Osteoblast (primary cell): ENCODE results near the gene TSR2. TPM values are rescaled to one million over a fixed set of nuclear protein-coding genes. Genes with fewer than 3 reads are reported as not detected.

Source experiments
- DNase-seq: peaks from one replicate; pipeline ENCODE4 v3.0.0; 2011; ENCODE audit warnings: low spot score, mixed read lengths; ENCODE audit not compliant: insufficient read length; ENCODE audit errors: missing footprints
- H2AFZ ChIP-seq: 2 replicates; pipeline ENCODE4 v1.6.0; 2011; ENCODE audit warnings: mild to moderate bottlenecking, low read length
- H3K27ac ChIP-seq: 2 replicates; pipeline ENCODE4 v1.5.1; 2011; ENCODE audit warnings: mild to moderate bottlenecking, low read depth, low read length, moderate library complexity
- H3K27me3 ChIP-seq: 2 replicates; pipeline ENCODE4 v1.6.0; 2012; ENCODE audit warnings: mild to moderate bottlenecking, control low read depth, inconsistent platforms, low read length, moderate library complexity; ENCODE audit not compliant: insufficient read depth
- H3K36me3 ChIP-seq: 2 replicates; pipeline ENCODE4 v1.5.1; 2011; ENCODE audit warnings: mild to moderate bottlenecking, low read length, control low read depth, moderate library complexity; ENCODE audit not compliant: insufficient read depth
- H3K4me1 ChIP-seq: 2 replicates; pipeline ENCODE4 v1.5.1; 2011; ENCODE audit warnings: mild to moderate bottlenecking, low read length, control low read depth, moderate library complexity; ENCODE audit not compliant: insufficient read depth
- H3K4me2 ChIP-seq: 2 replicates; pipeline ENCODE4 v1.6.0; 2011; ENCODE audit warnings: mild to moderate bottlenecking, low read length; ENCODE audit not compliant: insufficient read depth
- H3K4me3 ChIP-seq: fragments of 200-600 bp; sonication (generic); 3 replicates; pipeline ENCODE4 v1.5.1; 2012; ENCODE audit warnings: mild to moderate bottlenecking, low read length, inconsistent platforms; ENCODE audit not compliant: insufficient read depth
- H3K79me2 ChIP-seq: 2 replicates; pipeline ENCODE4 v1.6.0; 2012; ENCODE audit warnings: mild to moderate bottlenecking, low read length, control low read depth, inconsistent platforms; ENCODE audit not compliant: insufficient read depth
- H3K9me3 ChIP-seq: 2 replicates; pipeline ENCODE4 v1.5.1; 2011; ENCODE audit warnings: low read depth, low read length, control low read depth
- H4K20me1 ChIP-seq: 2 replicates; pipeline ENCODE4 v1.6.0; 2012; ENCODE audit warnings: mild to moderate bottlenecking, low read length, control low read depth; ENCODE audit not compliant: insufficient read depth
- CTCF ChIP-seq: IDR thresholded peaks from 2 replicates; pipeline ENCODE4 v1.5.1; 2011; ENCODE audit warnings: mild to moderate bottlenecking, low read depth, low read length, moderate library complexity; ENCODE audit errors: extremely low read depth
- total RNA-seq: library from RNA; depleted of rRNA; stranded (reverse); fragments of >200 nt; gene quantifications from 2 replicates; pipeline ENCODE4 v1.2.3, GENCODE V29; 2012

Gene TSR2
- total RNA-seq, 1 donor, result 9.0 TPM

GRCh38 chrX:54494166-54494988 lies 54.2 kb downstream of the TSR2 start:
- H3K27ac ChIP-seq, result peak overlapping the region; percentile 53
- H4K20me1 ChIP-seq, result no peaks in the 10 kb centered on the region
- peak overlapping the region; percentile 71 for H3K4me2 ChIP-seq
- H3K4me1 ChIP-seq, result peaks cover 29% of the 10 kb centered on the region
- TF ChIP-seq CTCF, result no peak
- no peaks in the 10 kb centered on the region for H3K27me3 ChIP-seq
- peak overlapping the region; percentile 78 for H3K4me3 ChIP-seq
- H3K9me3 ChIP-seq, result no peaks in the 10 kb centered on the region
- peak overlapping the region; percentile 82 for H2AFZ ChIP-seq
- H3K79me2 ChIP-seq, result peaks cover 46% of the 10 kb centered on the region
- no peaks in the 10 kb centered on the region for H3K36me3 ChIP-seq
- peak; percentile 87 for DNase-seq

Other genes with a start within 250 kb of the TSR2 start
- gene WNK3, start 82.4 kb upstream of the TSR2 start, total RNA-seq, result 0.88 and 1.1 TPM in 2 replicates
- 8.7 and 9.1 TPM in 2 replicates for gene FGD1, start 55.8 kb downstream of the TSR2 start, total RNA-seq
- 39.5 and 39.8 TPM in 2 replicates for gene GNL3L, start 89.8 kb downstream of the TSR2 start, total RNA-seq